Stimulated activated CD8-positive, alpha-beta memory T cell treated with anti-CD3 and anti-CD28 coated beads, Interleukin-2, amount 100 ng/mL, for 1 hour (primary cell): ENCODE data around the gene SYTL3.
"Not testable (repeated sequence)": the region's sequence is repeated elsewhere in the genome, so short reads cannot be mapped to it uniquely, and the experiment has no call there.

Experiments
- DNase-seq, 2 donors: peaks; one replicate each; pipeline ENCODE4 v3.0.0-alpha.2; 2020; ENCODE audit warnings: low read depth in 2 of 2

SYTL3 gene

DNA sequence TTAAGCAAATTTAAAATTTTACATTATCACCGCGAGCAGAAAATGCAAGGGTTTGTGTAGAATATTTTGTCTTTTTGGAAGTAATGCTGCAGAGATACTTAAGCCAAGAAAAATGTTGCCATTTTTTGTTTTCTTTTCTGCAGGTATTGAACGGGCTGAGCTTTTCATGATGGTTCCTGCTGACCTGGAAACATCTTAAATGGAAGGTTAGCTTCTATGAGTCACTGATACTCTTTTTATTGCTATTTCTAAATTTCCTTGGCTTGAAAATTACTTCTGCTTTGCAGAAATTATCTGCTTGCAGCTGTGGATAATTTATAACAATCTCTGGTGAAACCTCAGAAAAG, 12.7 kb downstream of the SYTL3 start:
- DNase-seq = no peak

DNA sequence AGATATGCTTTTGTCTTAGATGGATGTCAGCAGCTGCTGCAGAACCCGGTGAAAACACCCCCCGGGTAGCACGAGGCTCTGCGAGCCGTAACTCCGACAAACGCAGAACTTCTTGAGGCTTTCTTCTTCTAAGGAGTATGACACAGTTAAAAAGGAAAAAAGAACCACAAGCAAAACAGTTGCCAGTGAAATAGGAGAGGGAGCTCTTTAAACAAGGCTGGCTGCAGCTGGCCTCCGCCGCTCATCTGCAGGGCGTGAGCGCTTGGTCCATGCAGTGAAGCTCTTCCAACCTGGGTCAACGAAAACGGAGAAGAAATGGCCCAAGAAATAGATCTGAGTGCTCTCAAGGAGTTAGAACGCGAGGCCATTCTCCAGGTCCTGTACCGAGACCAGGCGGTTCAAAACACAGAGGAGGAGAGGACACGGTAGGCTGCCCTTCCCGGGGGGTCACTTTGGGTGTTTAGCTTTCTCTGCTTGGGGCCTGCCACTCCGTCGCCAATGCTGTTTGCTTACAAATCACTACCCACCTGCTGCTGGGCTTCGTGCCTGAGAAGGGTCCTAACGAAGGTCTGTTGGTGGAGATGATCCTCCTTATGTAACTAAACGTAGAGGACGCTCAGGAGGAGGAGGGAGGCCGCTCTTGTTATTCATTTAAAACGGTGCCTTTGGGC, 13.2 kb downstream of the SYTL3 start:
- no peak for DNase-seq

DNA sequence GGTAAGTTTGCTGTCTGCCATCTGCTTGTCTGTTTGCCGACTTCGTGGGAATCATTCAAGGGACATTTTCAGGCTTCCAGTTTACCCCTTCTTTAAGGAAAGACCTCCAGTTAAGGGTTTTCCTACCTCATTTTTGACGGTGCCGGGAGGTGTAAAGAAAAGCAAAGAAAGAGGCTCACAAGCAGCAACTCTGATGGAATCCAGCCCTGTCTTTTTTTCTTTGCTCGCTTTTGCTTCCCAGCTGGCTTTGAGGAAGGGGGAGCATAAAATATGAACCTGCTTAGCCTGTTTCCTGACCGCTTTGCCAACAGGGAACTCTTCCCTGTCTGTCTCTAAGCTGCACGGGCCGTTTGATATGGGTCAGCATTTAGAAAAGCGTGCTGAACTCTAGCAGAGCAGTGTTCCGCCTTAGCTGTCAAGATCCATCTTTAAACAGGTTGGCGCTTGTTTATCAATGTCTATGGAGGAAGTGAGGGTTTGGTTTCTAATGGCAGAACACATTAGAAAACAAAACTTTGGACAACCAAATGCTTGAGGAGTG, 13.8 kb downstream of the SYTL3 start:
- no peak for DNase-seq

DNA sequence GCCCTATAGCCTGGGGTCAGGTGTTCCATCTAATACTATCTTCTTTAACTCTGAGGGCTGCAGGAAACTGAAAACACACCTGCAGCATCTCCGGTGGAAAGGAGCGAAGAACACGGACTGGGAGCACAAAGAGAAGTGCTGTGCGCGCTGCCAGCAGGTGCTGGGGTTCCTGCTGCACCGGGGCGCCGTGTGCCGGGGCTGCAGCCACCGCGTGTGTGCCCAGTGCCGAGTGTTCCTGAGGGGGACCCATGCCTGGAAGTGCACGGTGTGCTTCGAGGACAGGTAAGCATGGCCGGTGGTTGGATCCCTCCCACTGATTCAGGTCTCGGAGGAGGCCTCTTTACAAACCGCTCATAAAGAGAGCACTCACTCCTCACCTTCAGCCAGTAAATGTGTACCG, 15.5 kb downstream of the SYTL3 start:
- DNase-seq = no peak

DNA sequence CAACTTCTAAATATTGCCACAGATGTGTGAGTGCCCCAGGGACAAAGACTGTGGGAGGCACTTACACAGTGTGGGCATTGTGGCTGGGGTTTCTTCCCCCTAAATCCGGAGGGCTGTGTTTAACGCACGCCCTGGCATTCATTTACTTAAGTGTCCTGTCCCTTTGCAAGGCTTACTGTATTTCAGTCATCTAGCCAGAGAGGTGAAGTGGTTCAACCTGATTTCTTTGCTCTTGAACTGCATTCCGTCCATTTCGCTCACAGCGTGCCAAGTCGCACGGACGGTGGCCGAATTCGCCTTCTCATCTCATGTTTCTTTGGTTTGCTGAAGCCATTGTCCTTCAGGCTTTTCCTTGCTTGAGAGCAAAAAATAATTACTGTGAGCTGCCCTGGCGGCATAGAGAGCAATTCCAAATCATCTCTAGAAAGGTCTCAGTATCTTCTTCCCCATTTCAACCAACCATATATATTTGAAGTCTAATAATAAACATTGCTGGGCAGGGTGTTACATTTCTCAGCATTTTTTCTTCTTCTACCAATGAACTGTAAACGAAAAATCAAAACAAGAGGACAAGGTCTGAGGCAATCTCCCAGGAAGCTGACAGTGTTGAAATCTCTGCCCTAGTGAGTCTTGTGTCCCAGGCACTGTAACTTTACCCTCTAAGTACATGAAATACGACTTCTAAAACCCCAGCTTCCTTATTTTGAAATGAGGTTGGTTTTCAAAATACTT, 16.9 kb downstream of the SYTL3 start:
- DNase-seq = no peak

GRCh38 chr6:158667360-158667981, 17.6 kb downstream of the SYTL3 start:
- no peak for DNase-seq

DNA sequence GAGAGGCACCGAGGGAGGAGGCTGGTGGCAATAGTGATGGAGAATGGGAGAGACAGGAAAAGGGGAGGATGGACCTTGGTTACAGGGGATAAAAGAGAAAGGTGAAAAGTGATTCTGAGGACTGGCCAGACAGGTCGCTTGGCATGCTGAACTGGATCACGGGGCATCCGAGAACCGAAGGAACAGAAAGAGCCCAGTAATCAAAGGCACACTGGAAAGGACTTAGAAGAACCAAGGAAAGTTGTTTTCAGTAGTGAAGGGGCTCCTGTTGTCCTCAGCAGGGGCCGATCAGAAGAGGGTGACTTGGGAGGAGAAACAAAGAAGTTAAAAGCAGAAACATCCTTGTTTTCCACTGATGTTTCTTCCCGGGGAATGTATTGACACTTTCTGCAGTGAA, 18.9 kb downstream of the SYTL3 start:
- no peak for DNase-seq

- DNase-seq = no peak
These were observed 19.5 kb downstream of the SYTL3 start for GRCh38 chr6:158669145-158670035.

GRCh38 chr6:158672119-158672518, 22.3 kb downstream of the SYTL3 start:
- DNase-seq = not testable (repeated sequence)

DNA sequence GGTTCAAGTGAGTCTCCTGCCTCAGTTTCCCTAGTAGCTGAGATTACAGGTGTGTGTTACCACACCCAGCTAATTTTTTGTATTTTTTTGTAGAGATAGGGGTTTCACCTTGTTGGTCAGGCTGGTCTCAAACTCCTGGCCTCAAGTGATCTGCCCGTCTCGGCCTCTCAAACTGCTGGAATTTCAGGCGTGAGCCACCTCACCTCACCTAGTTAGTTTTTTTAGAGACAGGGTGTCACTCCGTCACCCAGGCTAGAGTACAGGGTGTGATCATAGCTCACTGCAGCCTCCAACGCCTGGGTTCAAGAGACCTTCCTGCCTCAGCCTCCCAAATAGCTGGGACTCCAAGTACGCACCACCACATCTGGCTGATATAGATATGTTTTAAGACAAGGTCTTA, 22.9 kb downstream of the SYTL3 start:
- no peak for DNase-seq

DNA sequence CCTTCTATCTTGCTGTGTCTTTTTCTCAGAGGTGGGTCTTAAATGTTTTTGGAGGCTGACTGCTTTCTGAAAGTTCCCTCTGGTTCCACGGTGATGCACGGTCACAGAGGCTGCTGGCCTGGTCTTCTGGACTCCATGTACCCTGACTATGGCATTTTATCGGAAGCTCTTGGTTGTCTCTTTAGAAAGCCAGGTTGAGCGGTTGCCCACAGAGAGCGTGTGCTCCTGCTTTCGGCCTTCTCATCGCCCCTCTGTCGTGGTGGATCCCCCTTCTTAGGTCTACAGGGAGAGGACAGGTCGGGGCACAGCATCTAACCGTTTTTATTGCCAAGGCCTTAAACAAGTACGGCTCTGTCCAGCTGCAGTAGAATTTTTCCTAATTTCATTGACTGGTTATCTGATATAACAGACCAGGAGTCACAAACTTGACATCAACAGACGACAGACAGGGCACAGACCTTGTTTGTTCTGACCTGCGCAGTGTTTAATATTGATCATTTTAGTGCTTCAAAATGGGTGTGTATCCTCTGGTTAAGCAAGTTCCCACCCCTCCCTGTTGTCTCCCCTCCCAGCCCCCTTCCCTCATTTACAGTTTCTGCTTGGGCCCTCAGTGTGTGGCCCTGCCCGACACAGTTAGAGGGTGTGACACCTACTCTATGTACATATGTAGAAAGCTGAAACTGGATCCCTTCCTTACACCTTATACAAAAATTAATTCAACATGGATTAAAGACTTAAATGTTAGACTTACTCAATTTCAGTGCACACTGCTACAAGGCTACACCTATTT, 24.7 kb downstream of the SYTL3 start:
- DNase-seq = no peak

- DNase-seq = not testable (repeated sequence)
These were observed 27.2 kb downstream of the SYTL3 start for GRCh38 chr6:158677094-158677493.

DNA sequence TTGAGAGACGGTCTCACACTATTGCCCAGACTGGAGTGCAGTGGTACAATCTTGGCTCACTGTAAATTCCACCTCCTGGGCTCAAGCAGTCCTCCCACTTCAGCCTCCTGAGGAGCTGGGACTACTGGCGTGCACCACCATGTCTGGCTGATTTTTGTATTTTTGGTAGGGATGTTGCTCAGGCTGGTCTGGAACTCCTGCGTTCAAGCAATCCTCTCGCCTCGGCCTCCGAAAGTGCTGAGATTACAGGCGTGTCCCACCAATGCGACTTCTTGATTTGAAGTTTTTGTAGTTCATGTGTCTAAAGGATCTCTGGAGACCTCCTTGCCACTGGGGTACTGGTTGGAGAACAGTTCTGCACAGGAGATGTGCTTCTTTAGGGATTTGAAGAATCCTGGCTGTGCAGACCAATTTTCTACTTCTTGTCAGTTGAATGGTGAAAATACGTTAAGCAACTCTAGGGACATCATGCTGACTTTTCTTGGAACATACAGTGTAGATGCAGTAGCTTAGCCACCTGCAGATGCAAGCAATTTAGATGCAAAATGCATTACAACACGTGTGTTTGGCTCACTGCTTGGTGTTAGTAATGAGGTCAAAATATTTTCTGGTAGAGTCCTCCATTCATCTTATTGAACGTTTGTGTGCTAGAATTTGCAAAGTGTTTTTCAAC, 28.2 kb downstream of the SYTL3 start:
- no peak for DNase-seq

- no peak for DNase-seq
These were observed 30.2 kb downstream of the SYTL3 start for GRCh38 chr6:158680015-158680414.

GRCh38 chr6:158680481-158680880, 30.6 kb downstream of the SYTL3 start:
- no peak for DNase-seq

DNA sequence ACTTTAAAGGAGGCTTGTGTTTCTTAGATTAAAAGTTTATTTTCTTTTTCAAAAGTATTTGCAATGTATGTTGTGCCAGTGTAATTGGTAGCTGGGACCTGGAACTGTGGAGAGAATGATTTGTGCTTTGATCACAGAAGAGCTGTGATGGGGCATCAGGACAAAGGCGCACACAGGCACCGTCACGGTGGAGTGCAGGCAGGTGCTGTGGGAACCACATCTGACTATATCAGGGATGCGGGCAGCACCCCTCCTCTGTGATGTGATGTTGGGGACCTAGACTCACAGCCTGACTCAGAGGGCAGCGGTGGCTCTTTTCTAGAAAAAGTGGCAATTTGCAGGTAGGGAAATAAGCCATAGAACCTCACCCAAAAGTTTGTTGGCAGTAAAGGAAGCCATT, 34.5 kb downstream of the SYTL3 start:
- DNase-seq = no peak

DNA sequence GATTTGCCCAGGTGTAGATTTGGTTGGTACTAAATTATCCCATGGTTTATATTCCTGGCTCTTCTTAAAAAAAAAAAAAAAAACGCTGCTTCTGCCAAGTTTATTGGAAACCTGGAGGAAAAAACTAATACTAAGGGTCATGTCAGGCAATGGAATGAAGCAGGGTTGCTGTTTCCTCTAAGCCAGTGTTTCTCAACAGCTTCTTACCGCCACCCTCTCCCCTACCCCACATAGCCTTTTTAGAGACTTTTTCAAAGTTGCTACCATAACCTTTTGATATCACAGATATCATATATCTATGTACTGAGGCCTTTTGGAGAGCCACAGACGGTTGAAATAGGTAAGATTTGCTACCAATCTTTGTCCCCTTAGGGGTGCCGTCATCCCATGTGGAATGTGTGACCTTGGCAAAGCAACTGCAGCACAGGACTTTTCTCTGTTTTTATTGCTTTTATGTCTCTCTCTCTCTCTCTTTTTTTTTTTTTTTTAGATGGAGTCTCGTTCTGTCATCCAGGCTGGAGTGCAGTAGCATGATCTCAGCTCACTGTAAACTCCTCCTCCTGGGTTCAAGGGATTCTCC, 35.0 kb downstream of the SYTL3 start:
- no peak for DNase-seq

DNA sequence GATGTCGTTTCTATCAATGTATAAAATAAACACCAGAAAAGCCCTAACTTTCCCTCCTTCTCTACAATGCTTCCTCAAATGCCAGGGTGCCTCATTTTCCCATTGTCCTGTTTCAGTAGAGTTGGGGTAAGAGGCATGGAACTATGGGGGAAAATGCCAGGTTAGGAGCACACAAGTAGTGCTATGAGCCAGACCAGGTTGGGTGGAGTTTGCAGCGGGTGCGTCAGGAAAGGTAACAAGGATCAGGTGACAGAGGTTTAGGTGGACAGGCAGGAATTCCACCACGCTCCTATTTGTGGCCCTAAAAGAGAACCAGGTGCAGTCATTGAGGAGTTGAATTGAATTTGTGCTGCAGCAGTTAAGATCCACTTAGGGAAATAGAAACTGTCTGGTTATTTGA, 36.5 kb downstream of the SYTL3 start:
- no peak for DNase-seq

DNA sequence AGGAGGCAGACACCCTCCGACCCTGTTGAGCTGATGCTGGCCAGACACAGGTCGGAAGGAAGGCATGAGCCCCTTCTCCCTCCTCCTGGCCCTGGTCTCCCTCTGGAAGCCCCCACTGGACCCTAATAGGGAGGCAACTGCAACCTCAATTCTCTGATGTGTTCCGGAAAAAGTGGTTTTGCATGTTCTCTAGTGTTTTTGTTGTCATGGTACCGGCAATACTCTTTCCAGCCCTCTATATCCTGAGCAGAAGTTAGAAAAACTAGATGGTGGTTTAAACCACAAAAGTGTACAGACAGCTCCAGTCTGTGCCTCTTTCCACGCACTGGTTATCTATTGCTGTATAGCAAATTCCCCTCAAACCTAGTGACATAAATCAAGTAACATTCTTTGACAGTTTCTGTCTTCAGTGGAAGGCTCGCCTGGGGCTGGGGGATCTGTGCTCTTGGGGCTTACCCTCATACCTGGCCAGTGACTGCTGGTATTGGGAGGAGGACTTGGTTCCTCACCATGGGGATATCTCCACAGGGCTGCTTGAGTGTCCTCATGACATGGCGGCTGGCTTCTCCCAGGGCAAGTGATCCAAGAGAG, 37.0 kb downstream of the SYTL3 start:
- peak in 1 of 2 donors; percentile 8 for DNase-seq

DNA sequence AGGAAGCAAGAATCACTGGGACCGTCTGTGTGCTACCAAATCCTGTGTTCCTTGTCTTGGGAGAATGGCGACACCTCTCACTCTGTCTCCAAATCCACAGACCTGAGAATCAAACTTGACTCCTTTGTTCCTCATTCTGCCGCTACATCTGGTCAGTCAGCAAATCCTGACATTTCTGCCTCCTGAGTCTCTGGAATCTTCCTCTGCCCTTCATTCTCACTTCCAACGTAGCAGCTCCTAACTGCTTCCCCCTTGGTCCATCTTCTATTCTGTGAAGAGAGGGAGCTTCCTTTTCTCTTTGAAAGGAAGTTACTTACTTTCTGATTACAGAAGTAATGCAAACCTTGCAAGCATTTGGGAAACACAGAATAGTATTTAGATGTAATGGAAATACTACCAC, 37.7 kb downstream of the SYTL3 start:
- no peak for DNase-seq
